ENCODE results near the gene PDC. TPM values are rescaled to one million over a fixed set of nuclear protein-coding genes. Genes with fewer than 3 reads are reported as not detected.

The PDC gene
- total and polyA plus RNA-seq, 10 of the 15 experiments (the other 5 are each of a cell fraction or from before 2014, with no cell fraction given) = 0.11 TPM; not detected in 9

GRCh38 chr1:186483561-186483960 lies 22.6 kb upstream of the PDC start (continued):
- TF ChIP-seq ZSCAN29 (IDR thresholded peaks at IDR 0.05) (no peak), TBL1XR1 (IDR thresholded peaks at IDR 0.05; ENCODE audit: low read depth, low read length) (no peak)
- TF ChIP-seq, protein P1, sequence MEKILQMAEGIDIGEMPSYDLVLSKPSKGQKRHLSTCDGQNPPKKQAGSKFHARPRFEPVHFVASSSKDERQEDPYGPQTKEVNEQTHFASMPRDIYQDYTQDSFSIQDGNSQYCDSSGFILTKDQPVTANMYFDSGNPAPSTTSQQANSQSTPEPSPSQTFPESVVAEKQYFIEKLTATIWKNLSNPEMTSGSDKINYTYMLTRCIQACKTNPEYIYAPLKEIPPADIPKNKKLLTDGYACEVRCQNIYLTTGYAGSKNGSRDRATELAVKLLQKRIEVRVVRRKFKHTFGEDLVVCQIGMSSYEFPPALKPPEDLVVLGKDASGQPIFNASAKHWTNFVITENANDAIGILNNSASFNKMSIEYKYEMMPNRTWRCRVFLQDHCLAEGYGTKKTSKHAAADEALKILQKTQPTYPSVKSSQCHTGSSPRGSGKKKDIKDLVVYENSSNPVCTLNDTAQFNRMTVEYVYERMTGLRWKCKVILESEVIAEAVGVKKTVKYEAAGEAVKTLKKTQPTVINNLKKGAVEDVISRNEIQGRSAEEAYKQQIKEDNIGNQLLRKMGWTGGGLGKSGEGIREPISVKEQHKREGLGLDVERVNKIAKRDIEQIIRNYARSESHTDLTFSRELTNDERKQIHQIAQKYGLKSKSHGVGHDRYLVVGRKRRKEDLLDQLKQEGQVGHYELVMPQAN (conservative IDR thresholded peaks at IDR 0.05) = no peak
- TF ChIP-seq, protein P2, sequence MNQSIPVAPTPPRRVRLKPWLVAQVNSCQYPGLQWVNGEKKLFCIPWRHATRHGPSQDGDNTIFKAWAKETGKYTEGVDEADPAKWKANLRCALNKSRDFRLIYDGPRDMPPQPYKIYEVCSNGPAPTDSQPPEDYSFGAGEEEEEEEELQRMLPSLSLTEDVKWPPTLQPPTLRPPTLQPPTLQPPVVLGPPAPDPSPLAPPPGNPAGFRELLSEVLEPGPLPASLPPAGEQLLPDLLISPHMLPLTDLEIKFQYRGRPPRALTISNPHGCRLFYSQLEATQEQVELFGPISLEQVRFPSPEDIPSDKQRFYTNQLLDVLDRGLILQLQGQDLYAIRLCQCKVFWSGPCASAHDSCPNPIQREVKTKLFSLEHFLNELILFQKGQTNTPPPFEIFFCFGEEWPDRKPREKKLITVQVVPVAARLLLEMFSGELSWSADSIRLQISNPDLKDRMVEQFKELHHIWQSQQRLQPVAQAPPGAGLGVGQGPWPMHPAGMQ (IDR thresholded peaks at IDR 0.05; ENCODE audit: borderline replicate concordance) = no peak

DNA sequence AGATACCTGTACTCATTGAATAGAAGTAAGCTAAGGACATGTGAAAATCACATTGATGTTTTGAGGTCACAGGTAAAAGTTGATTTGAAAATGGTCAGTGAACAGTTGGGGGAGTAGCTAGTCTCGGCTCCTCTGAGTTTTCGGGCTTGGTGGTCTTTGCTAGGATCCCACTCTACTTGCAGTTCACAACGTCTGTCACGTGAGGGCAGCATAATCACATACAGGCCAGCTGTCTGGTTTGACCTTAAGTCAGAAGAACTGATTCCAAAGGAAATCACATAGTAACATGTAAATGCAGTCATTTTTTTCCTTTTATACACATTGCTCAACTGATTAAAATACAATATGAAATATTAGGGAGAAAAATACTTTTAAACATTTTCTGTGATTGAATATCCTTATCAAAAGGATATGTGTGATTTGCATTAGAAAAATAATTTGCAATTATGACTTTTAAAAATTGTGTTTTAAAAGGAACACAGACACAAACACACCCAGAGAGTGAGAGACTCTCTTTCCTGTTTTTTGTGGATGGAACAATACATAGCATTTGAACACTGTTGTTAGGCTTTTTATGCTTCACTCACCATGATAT lies 21.8 kb upstream of the PDC start:
- peak; percentile 83 for FAIRE-seq
- ChIA-PET POLR2A (no interaction called here), CTCF (interaction anchor here (0.7 to 1.7 kb wide), 11 partner anchors 9 to 505 kb away, joined by 3 to 7 read pairs (median 4); partner anchors contain the start of gene PDC), SMC1A (ENCODE audit: uncharacterized antibody, unreplicated experiment) (interaction anchor here (0.5 to 1.3 kb wide), 9 partner anchors 12 to 506 kb away, joined by 3 to 7 read pairs (median 3); partner anchors contain the start of gene PLA2G4A), RAD21 (ENCODE audit: unreplicated experiment) (interaction anchor here (0.9 to 1.1 kb wide), 4 partner anchors 29 to 504 kb away, joined by 3 to 8 read pairs (median 3); no protein-coding TSS in a partner anchor)
- Histone ChIP-seq H3K36me3 (ENCODE audit: control insufficient read depth in 2 of 2, insufficient read depth in 2 of 2, low read length in 1 of 2) (no peaks in the 10 kb centered on the region), H3K9me3 (replicated peaks; ENCODE audit: control insufficient read depth, insufficient read depth, low read length) (no peaks in the 10 kb centered on the region), H3K27me3 (replicated peaks in 1 of 2; ENCODE audit: control insufficient read depth in 2 of 2, insufficient read depth in 2 of 2, low read length in 1 of 2) (no peaks in the 10 kb centered on the region), H3K4me1 (ENCODE audit: control insufficient read depth, insufficient read depth, low read length) (no peaks in the 10 kb centered on the region), H2AFZ (ENCODE audit: control insufficient read depth, low read depth, low read length) (no peak overlapping the region), H3K4me2 (ENCODE audit: control insufficient read depth, insufficient read depth) (no peak overlapping the region), H3K4me3 (no peak overlapping the region), H3K27ac (ENCODE audit: control insufficient read depth, insufficient read depth) (no peak overlapping the region), H3K79me2 (ENCODE audit: control insufficient read depth, insufficient read depth, low read length) (no peaks in the 10 kb centered on the region), H4K20me1 (ENCODE audit: control insufficient read depth, insufficient read depth) (no peaks in the 10 kb centered on the region), H3K9ac (ENCODE audit: control insufficient read depth, insufficient read depth, low read length) (no peak overlapping the region)
- no peak for TF ChIP-seq NBN (IDR thresholded peaks at IDR 0.05)
- TF ChIP-seq STAT3 (IDR thresholded peaks at IDR 0.05; ENCODE audit: low read depth, low read length) = no peak
- TF ChIP-seq ZNF24 (IDR thresholded peaks at IDR 0.05) = peak; percentile 79
- TF ChIP-seq BHLHE40 (IDR thresholded peaks at IDR 0.05; ENCODE audit: borderline replicate concordance in 1 of 2, low read depth in 2 of 2, low read length in 1 of 2) = peak in 1 of 2 experiments; percentile 65; a peak in 1 of 4 replicates
- TF ChIP-seq NFIC (IDR thresholded peaks at IDR 0.05; ENCODE audit: low read depth, low read length) = no peak
- TF ChIP-seq SREBF2 (IDR thresholded peaks at IDR 0.05; ENCODE audit: low read length) = no peak
- peak; percentile 100 for TF ChIP-seq RAD21 (IDR thresholded peaks at IDR 0.05; ENCODE audit: insufficient read depth, low read depth, low read length)
- TF ChIP-seq SMARCA5 (IDR thresholded peaks at IDR 0.05) = peak; percentile 22; the same call in 1 of the 2 replicates
- TF ChIP-seq NR2F1 (conservative IDR thresholded peaks at IDR 0.05) = peak; percentile 76
- TF ChIP-seq FOXM1 (IDR thresholded peaks at IDR 0.05; ENCODE audit: low read depth, low read length) = peak; percentile 56; the same call in 1 of the 2 replicates
- peak; percentile 38; the same call in 1 of the 2 replicates for TF ChIP-seq RUNX3 (IDR thresholded peaks at IDR 0.05; ENCODE audit: low read length)
- peak; percentile 97 for TF ChIP-seq SMC3 (IDR thresholded peaks at IDR 0.05; ENCODE audit: borderline replicate concordance, low read length)
- TF ChIP-seq, protein P3, sequence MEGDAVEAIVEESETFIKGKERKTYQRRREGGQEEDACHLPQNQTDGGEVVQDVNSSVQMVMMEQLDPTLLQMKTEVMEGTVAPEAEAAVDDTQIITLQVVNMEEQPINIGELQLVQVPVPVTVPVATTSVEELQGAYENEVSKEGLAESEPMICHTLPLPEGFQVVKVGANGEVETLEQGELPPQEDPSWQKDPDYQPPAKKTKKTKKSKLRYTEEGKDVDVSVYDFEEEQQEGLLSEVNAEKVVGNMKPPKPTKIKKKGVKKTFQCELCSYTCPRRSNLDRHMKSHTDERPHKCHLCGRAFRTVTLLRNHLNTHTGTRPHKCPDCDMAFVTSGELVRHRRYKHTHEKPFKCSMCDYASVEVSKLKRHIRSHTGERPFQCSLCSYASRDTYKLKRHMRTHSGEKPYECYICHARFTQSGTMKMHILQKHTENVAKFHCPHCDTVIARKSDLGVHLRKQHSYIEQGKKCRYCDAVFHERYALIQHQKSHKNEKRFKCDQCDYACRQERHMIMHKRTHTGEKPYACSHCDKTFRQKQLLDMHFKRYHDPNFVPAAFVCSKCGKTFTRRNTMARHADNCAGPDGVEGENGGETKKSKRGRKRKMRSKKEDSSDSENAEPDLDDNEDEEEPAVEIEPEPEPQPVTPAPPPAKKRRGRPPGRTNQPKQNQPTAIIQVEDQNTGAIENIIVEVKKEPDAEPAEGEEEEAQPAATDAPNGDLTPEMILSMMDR (IDR thresholded peaks at IDR 0.05 in 2 of 3, conservative IDR thresholded peaks at IDR 0.05 in 1 of 3; ENCODE audit: control insufficient read depth in 2 of 3, extremely low read depth in 1 of 3, insufficient read depth in 1 of 3, low read depth in 3 of 3, low read length in 3 of 3) = peak; percentile 90 to 96 (median 94)
- 0 out of 2 replicates have a peak, but pooled peaks have one; percentile 42 for TF ChIP-seq YY1 (IDR thresholded peaks at IDR 0.05; ENCODE audit: low read depth, low read length)
- in situ Hi-C loops (cut with MboI) = loop anchor here (5.0 to 10.0 kb wide), 2 partner anchors 322 to 505 kb away; no protein-coding TSS in a partner anchor
- BruUV-seq (replicated peaks) = no TSS peak
- DNase-seq (ENCODE audit: low read depth, low spot score) = peak; percentile 31
- intact Hi-C loops (cut with micrococcal nuclease; ENCODE audit: unreplicated experiment) = loop anchor here (1.0 to 5.0 kb wide), 5 partner anchors 123 to 504 kb away; partner anchors contain the start of gene PTGS2
- peak; percentile 86 for ATAC-seq
- 0% methylated on average over 4 of the region's 4 CpGs for WGBS (ENCODE audit: insufficient coverage, insufficient replicate concordance, low lambda C conversion rate, missing lambda C conversion rate)
